K562 (cell line): ENCODE results near the gene TMEM131. TPM values are rescaled to one million over a fixed set of nuclear protein-coding genes. Genes with fewer than 3 reads are reported as not detected.

Source experiments
- ATAC-seq: fragments of 200-7000 bp; cut with Tn5 transposase; 3 replicates; pipeline ENCODE4 v1.9.1; 2020; ENCODE audit warnings: moderate library complexity
- BruUV-seq: library from RNA; stranded (reverse); fragments of 400-500 nt; replicated peaks from 2 replicates; lab custom pipeline; 2021; lab: Mats Ljungman, UMichigan
- CTCF ChIA-PET: fragments of 300-600 bp; formaldehyde crosslinking; extraction: SDS; loops from one replicate; lab custom pipeline; 2021; ENCODE audit warnings: low intra/inter-chr PET ratio; lab: Yijun Ruan, JAX
- POLR2A ChIA-PET: fragments of 300-600, 350-650 bp; sonication (Branson Sonifier 250); formaldehyde crosslinking; extraction: SDS; loops from one replicate; lab custom pipeline; 2021; ENCODE audit warnings: antibody characterized with exemption, inconsistent platforms; lab: Yijun Ruan, JAX
- DNase-seq, 4 experiments: peaks; one replicate each; pipeline versions ENCODE4 v3.0.0 to v3.0.0-alpha.2; 2011 to 2018; ENCODE audit warnings: low spot score in 3 of 4, mixed read lengths in 3 of 4; ENCODE audit errors: extremely low read depth in 1 of 4
- FAIRE-seq: peaks from 2 replicates; lab custom pipeline; 2011; peaks lifted over from hg19 to GRCh38; lab: Jason Lieb, UNC
- H2AFZ ChIP-seq: 2 replicates; pipeline ENCODE4 v1.6.0; 2011; ENCODE audit warnings: low read depth, low read length, control low read depth, inconsistent platforms
- H3K27ac ChIP-seq: fragments of 200-600 bp; 3 replicates; pipeline ENCODE4 v1.8.0; 2011; ENCODE audit warnings: low read depth, mild to moderate bottlenecking, control low read depth, inconsistent platforms, low read length, moderate library complexity, mixed read lengths; ENCODE audit errors: extremely low read depth
- H3K27me3 ChIP-seq, 2 experiments: fragments of 300-600 bp in 1 of 2; 2 replicates in 1 of 2; 3 replicates in 1 of 2; pipeline versions ENCODE4 v1.6.0 to v1.8.0; 2011; ENCODE audit warnings: inconsistent platforms in 2 of 2, low read length in 2 of 2, mild to moderate bottlenecking in 1 of 2, mixed read lengths in 1 of 2, moderate library complexity in 1 of 2; ENCODE audit not compliant: control insufficient read depth in 2 of 2, insufficient read depth in 2 of 2
- H3K36me3 ChIP-seq: fragments of 300-600 bp; 3 replicates; pipeline ENCODE4 v1.8.0; 2011; ENCODE audit warnings: mild to moderate bottlenecking, low read length, inconsistent platforms; ENCODE audit not compliant: control insufficient read depth, insufficient read depth
- H3K4me1 ChIP-seq, 2 experiments: fragments of 200-600 bp in 1 of 2; replicated peaks in 1 of 2; 2 replicates in 1 of 2; 3 replicates in 1 of 2; pipeline versions ENCODE4 v1.5.1 to v1.8.0; 2011; ENCODE audit warnings: inconsistent platforms in 2 of 2, low read length in 2 of 2, mild to moderate bottlenecking in 1 of 2, mixed read lengths in 1 of 2, moderate library complexity in 1 of 2; ENCODE audit not compliant: control insufficient read depth in 2 of 2, insufficient read depth in 2 of 2
- H3K4me2 ChIP-seq: 2 replicates; pipeline ENCODE4 v1.6.1; 2011; ENCODE audit warnings: low read length, control low read depth, inconsistent platforms, mixed read lengths; ENCODE audit not compliant: insufficient read depth
- H3K4me3 ChIP-seq: fragments of 200-600 bp; sonication (generic), shearing (Covaris generic); 2 replicates; pipeline ENCODE4 v1.5.1; 2016; ENCODE audit warnings: control low read depth, inconsistent platforms
- H3K79me2 ChIP-seq: fragments of 200-600 bp; 3 replicates; pipeline ENCODE4 v1.8.0; 2011; ENCODE audit warnings: low read length, inconsistent platforms; ENCODE audit not compliant: control insufficient read depth, insufficient read depth
- H3K9ac ChIP-seq, 2 experiments: 2 replicates each; pipeline versions ENCODE4 v1.6.0 to v1.6.1; 2011; ENCODE audit warnings: low read depth in 2 of 2, low read length in 2 of 2, control low read depth in 1 of 2, inconsistent platforms in 1 of 2, mild to moderate bottlenecking in 1 of 2, mixed read lengths in 1 of 2; ENCODE audit not compliant: insufficient read depth in 1 of 2
- H3K9me1 ChIP-seq: one replicate; pipeline ENCODE4 v1.6.0; 2011; ENCODE audit warnings: inconsistent platforms, mild to moderate bottlenecking, low read length, moderate library complexity; ENCODE audit not compliant: control insufficient read depth, insufficient read depth
- H3K9me3 ChIP-seq: replicated peaks from 2 replicates; pipeline ENCODE4 v1.5.1; 2011; ENCODE audit warnings: low read depth, low read length, inconsistent platforms; ENCODE audit not compliant: control insufficient read depth, insufficient read depth
- H4K20me1 ChIP-seq: replicated peaks from 2 replicates; pipeline ENCODE4 v1.6.1; 2011; ENCODE audit warnings: low read length, inconsistent platforms, mixed read lengths; ENCODE audit not compliant: control insufficient read depth, insufficient read depth
- ARHGAP35 ChIP-seq: fragments of 450-650 bp; IDR thresholded peaks from 2 replicates; pipeline ENCODE4 v1.6.1; 2018; ENCODE audit not compliant: partially characterized antibody
- C11orf30 ChIP-seq: fragments of 450-650 bp; IDR thresholded peaks from 2 replicates; pipeline ENCODE4 v1.6.1; 2016; ENCODE audit warnings: low read depth, mild to moderate bottlenecking
- CEBPG ChIP-seq, 3 experiments: fragments of 200-800 bp in 1 of 3; sonication (Bioruptor generic) in 1 of 3; sonication (generic) in 1 of 3; formaldehyde crosslinking in 1 of 3; IDR thresholded peaks in 2 of 3; conservative IDR thresholded peaks in 1 of 3; 2 replicates each; pipeline versions ENCODE4 v1.6.1 to v1.8.0; 2016 to 2022; ENCODE audit warnings: missing compliant biosample characterization in 2 of 3, missing genetic modification characterization in 2 of 3, mild to moderate bottlenecking in 1 of 3, missing genetic modification reagents in 1 of 3
- MAFG ChIP-seq: fragments of 450-650 bp; conservative IDR thresholded peaks from 2 replicates; pipeline ENCODE4 v1.6.1; 2016; ENCODE audit warnings: missing genetic modification characterization, missing compliant biosample characterization
- MBD2 ChIP-seq: sonication (generic); IDR thresholded peaks from 2 replicates; pipeline ENCODE4 v1.6.1; 2016; ENCODE audit warnings: low read depth, borderline replicate concordance
- NFE2 ChIP-seq: IDR thresholded peaks from 2 replicates; pipeline ENCODE4 v1.6.1; 2014; ENCODE audit warnings: antibody characterized with exemption, low read depth
- ZBTB7A ChIP-seq: IDR thresholded peaks from 2 replicates; pipeline ENCODE4 v1.6.1; 2011; ENCODE audit warnings: low read depth, mild to moderate bottlenecking, low read length, moderate library complexity, borderline replicate concordance; ENCODE audit not compliant: control insufficient read depth
- ZNF143 ChIP-seq: sonication (generic); formaldehyde crosslinking; IDR thresholded peaks from 2 replicates; pipeline ENCODE4 v1.9.0; 2022; ENCODE audit warnings: mild to moderate bottlenecking, missing genetic modification reagents
- ZNF316 ChIP-seq: fragments of 450-650 bp; IDR thresholded peaks from 2 replicates; pipeline ENCODE4 v1.6.1; 2016
- WGBS: fragments of 100-300 bp; shearing (Covaris generic); methylation state at CpG from one replicate; pipeline ENCODE4 v1.1.6; 2016; ENCODE audit warnings: low coverage, mixed read lengths; ENCODE audit not compliant: insufficient coverage; ENCODE audit errors: missing lambda C conversion rate; 5-methylcytosine and 5-hydroxymethylcytosine counted together
- in situ Hi-C: fragments of 300-500 bp; cut with MboI; formaldehyde crosslinking; loops from 4 replicates; pipeline ENCODE4 v1.15.0; 2018; ENCODE audit warnings: inconsistent platforms, mixed read lengths
- intact Hi-C: fragments of 100-400 bp; cut with micrococcal nuclease; formaldehyde crosslinking; loops from 2 replicates; pipeline ENCODE4 v1.14.2; 2022
- polyA plus RNA-seq, 8 experiments: library from polyadenylated mRNA; depleted of rRNA in 4 of 8; stranded (reverse) in 5 of 8; unstranded in 3 of 8; fragments of >200 nt; fragmentation: Nextera tagmentation in 2 of 8; fragmentation: Illumina TruSeq in 1 of 8; extraction: Ambion mirVana in 2 of 8; extraction: Trizol in 1 of 8; gene quantifications; 2 replicates each; pipeline versions ENCODE4 v1.2.1 to v1.2.3, GENCODE V29; 2011 to 2014; ENCODE audit warnings: inconsistent platforms in 1 of 8, missing spikeins in 1 of 8
- total RNA-seq, 7 experiments: library from RNA; depleted of rRNA in 6 of 7; stranded (reverse); fragments of >200 nt in 6 of 7; fragmentation: Illumina TruSeq in 2 of 7; extraction: Trizol in 2 of 7; gene quantifications; 2 replicates each; pipeline versions ENCODE4 v1.2.1 to v1.2.3, GENCODE V29; 2011 to 2021; ENCODE audit warnings: low replicate concordance in 1 of 7
- TF ChIP-seq, protein P1 (sequence below): fragments of 450-650 bp; IDR thresholded peaks from 2 replicates; pipeline ENCODE4 v1.6.1; 2016; ENCODE audit warnings: borderline replicate concordance

Gene TMEM131
- total and polyA plus RNA-seq, 9 of the 15 experiments (the other 6 are each of a cell fraction or from before 2014, with no cell fraction given), result 2.5 to 21.1 (median 12.4) TPM

DNA sequence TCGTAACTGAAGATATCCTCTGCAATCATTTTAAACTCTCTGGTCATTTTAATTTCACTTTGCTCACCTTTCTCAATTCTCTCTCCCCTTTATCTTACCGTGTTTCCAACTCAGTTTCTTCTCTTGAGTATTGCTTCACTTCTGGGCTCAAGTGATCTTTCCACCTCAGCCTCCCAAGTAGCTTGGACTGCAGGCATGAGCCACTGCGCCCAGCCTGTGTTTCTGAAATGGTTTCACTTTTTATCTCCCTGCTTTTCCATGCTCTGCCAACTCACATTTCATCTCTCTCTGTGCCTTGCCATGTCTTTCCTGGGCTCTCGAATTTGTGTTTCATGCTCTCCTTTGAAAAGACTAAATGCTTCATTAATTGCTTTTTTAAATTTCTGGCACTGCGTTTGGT, 30.5 kb upstream of the TMEM131 start:
- TF ChIP-seq CEBPG (CRISPR knock-in tag; IDR thresholded peaks at IDR 0.05) (no peak), CEBPG (tag; conservative IDR thresholded peaks at IDR 0.05 in 1 of 2, IDR thresholded peaks at IDR 0.05 in 1 of 2) (0 out of 4 replicates have a peak, but pooled peaks of 1 of the 2 experiments have one; percentile 15), ZNF143 (no peak)
- H3K79me2 ChIP-seq, result no peaks in the 10 kb centered on the region
- POLR2A ChIA-PET, result no interaction called here
- no peak overlapping the region for H3K27ac ChIP-seq
- no peak for DNase-seq
- peaks cover 3 to 6% of the 10 kb centered on the region in 2 experiments; a peak in 3 of 5 replicates for H3K27me3 ChIP-seq
- no peak overlapping the region for H3K4me3 ChIP-seq
- H2AFZ ChIP-seq, result no peak overlapping the region
- ATAC-seq, result no peak
- H3K9me3 ChIP-seq, result no peaks in the 10 kb centered on the region
- intact Hi-C loops, result no loop called here
- BruUV-seq, result no TSS peak
- H3K4me2 ChIP-seq, result no peak overlapping the region
- CTCF ChIA-PET, result no interaction called here
- H3K36me3 ChIP-seq, result no peaks in the 10 kb centered on the region
- FAIRE-seq, result no peak
- no peaks in the 10 kb centered on the region for H3K9me1 ChIP-seq
- 5% methylated on average over 5 of the region's 5 CpGs for WGBS
- H3K4me1 ChIP-seq, result peaks cover 0 to 2% of the 10 kb centered on the region in 2 experiments; a peak in 1 of 5 replicates
- in situ Hi-C loops, result no loop called here
- H3K9ac ChIP-seq, result no peak overlapping the region
- H4K20me1 ChIP-seq, result no peaks in the 10 kb centered on the region

- TF ChIP-seq C11orf30, result peak; percentile 27
- TF ChIP-seq ARHGAP35, result no peak
- TF ChIP-seq ZNF316, result peak; percentile 54
- TF ChIP-seq MBD2, result no peak
- peak; percentile 52; the same call in 1 of the 2 replicates for TF ChIP-seq MAFG (tag)
- TF ChIP-seq, protein P1, sequence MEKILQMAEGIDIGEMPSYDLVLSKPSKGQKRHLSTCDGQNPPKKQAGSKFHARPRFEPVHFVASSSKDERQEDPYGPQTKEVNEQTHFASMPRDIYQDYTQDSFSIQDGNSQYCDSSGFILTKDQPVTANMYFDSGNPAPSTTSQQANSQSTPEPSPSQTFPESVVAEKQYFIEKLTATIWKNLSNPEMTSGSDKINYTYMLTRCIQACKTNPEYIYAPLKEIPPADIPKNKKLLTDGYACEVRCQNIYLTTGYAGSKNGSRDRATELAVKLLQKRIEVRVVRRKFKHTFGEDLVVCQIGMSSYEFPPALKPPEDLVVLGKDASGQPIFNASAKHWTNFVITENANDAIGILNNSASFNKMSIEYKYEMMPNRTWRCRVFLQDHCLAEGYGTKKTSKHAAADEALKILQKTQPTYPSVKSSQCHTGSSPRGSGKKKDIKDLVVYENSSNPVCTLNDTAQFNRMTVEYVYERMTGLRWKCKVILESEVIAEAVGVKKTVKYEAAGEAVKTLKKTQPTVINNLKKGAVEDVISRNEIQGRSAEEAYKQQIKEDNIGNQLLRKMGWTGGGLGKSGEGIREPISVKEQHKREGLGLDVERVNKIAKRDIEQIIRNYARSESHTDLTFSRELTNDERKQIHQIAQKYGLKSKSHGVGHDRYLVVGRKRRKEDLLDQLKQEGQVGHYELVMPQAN, result no peak
- peak; percentile 7; the same call in 1 of the 2 replicates for TF ChIP-seq NFE2
- TF ChIP-seq ZBTB7A, result no peak
Measured at GRCh38 chr2:98025481-98026037, 29.8 kb upstream of the TMEM131 start.

More at GRCh38 chr2:98025481-98026037, 29.8 kb upstream of the TMEM131 start:
- no peak overlapping the region for H2AFZ ChIP-seq
- ChIA-PET POLR2A (no interaction called here), CTCF (no interaction called here)
- H3K4me2 ChIP-seq, result no peak overlapping the region
- in situ Hi-C loops (no loop called here), intact Hi-C loops (no loop called here)
- no peak for DNase-seq
- no peaks in the 10 kb centered on the region for H3K36me3 ChIP-seq
- no peaks in the 10 kb centered on the region for H3K79me2 ChIP-seq
- no peak for FAIRE-seq
- no peak overlapping the region for H3K9ac ChIP-seq
- no peaks in the 10 kb centered on the region for H4K20me1 ChIP-seq
- no peaks in the 10 kb centered on the region for H3K9me1 ChIP-seq
- peaks cover 0 to 2% of the 10 kb centered on the region in 2 experiments; a peak in 1 of 5 replicates for H3K4me1 ChIP-seq
- no peak overlapping the region for H3K4me3 ChIP-seq
- ATAC-seq, result no peak
- no TSS peak for BruUV-seq
- peaks cover 3 to 10% of the 10 kb centered on the region in 2 experiments; a peak in 3 of 5 replicates for H3K27me3 ChIP-seq
- no peak overlapping the region for H3K27ac ChIP-seq
- no peaks in the 10 kb centered on the region for H3K9me3 ChIP-seq
